ENCODE results near the gene C2orf81.
A peak's percentile ranks its signal among the peaks of the same experiment; 100 is the strongest.

Gene C2orf81

GRCh38 chr2:74396149-74396548 is 25.3 kb downstream of the C2orf81 start:
- no peak overlapping the region for H3K27ac ChIP-seq (ENCODE audit: low read length)
- H3K4me1 ChIP-seq (ENCODE audit: control insufficient read depth in 1 of 2, insufficient read depth in 2 of 2, low read length in 2 of 2), result no peaks in the 10 kb centered on the region
- no peaks in the 10 kb centered on the region for H3K9me3 ChIP-seq (ENCODE audit: control insufficient read depth in 1 of 2, low read length in 2 of 2)
- no peaks in the 10 kb centered on the region for H3K36me3 ChIP-seq (ENCODE audit: control insufficient read depth in 1 of 2, insufficient read depth in 2 of 2, low read length in 2 of 2)
- H3K4me3 ChIP-seq (ENCODE audit: low read depth in 1 of 2, low read length in 2 of 2), result no peak overlapping the region
- H3K27me3 ChIP-seq (ENCODE audit: low read depth, low read length), result no peaks in the 10 kb centered on the region

GRCh38 chr2:74393525-74393924 is 27.9 kb downstream of the C2orf81 start:
- H3K27me3 ChIP-seq (ENCODE audit: low read depth, low read length), result no peaks in the 10 kb centered on the region
- H3K36me3 ChIP-seq (ENCODE audit: control insufficient read depth in 1 of 2, insufficient read depth in 2 of 2, low read length in 2 of 2), result no peaks in the 10 kb centered on the region
- no peaks in the 10 kb centered on the region for H3K9me3 ChIP-seq (ENCODE audit: control insufficient read depth in 1 of 2, low read length in 2 of 2)
- no peak overlapping the region for H3K27ac ChIP-seq (ENCODE audit: low read length)
- H3K4me3 ChIP-seq (ENCODE audit: low read depth in 1 of 2, low read length in 2 of 2), result no peak overlapping the region
- H3K4me1 ChIP-seq (ENCODE audit: control insufficient read depth in 1 of 2, insufficient read depth in 2 of 2, low read length in 2 of 2), result peaks cover 14 to 23% of the 10 kb centered on the region in 2 donors

GRCh38 chr2:74392449-74392743 is 29.0 kb downstream of the C2orf81 start:
- Histone ChIP-seq H3K27ac (ENCODE audit: low read length) (no peak overlapping the region), H3K4me1 (ENCODE audit: control insufficient read depth in 1 of 2, insufficient read depth in 2 of 2, low read length in 2 of 2) (peaks cover 14 to 30% of the 10 kb centered on the region in 2 donors), H3K9me3 (ENCODE audit: control insufficient read depth in 1 of 2, low read length in 2 of 2) (no peaks in the 10 kb centered on the region), H3K27me3 (ENCODE audit: low read depth, low read length) (no peaks in the 10 kb centered on the region), H3K4me3 (ENCODE audit: low read depth in 1 of 2, low read length in 2 of 2) (peak overlapping the region in 1 of 2 donors; percentile 76), H3K36me3 (ENCODE audit: control insufficient read depth in 1 of 2, insufficient read depth in 2 of 2, low read length in 2 of 2) (no peaks in the 10 kb centered on the region)

GRCh38 chr2:74391580-74392448 is 29.6 kb downstream of the C2orf81 start:
- peak overlapping the region; percentile 86 for H3K27ac ChIP-seq (ENCODE audit: low read length)
- no peaks in the 10 kb centered on the region for H3K27me3 ChIP-seq (ENCODE audit: low read depth, low read length)
- peak overlapping the region; percentile 72 to 76 for H3K4me3 ChIP-seq (ENCODE audit: low read depth in 1 of 2, low read length in 2 of 2)
- no peaks in the 10 kb centered on the region for H3K9me3 ChIP-seq (ENCODE audit: control insufficient read depth in 1 of 2, low read length in 2 of 2)
- no peaks in the 10 kb centered on the region for H3K36me3 ChIP-seq (ENCODE audit: control insufficient read depth in 1 of 2, insufficient read depth in 2 of 2, low read length in 2 of 2)
- peaks cover 14 to 30% of the 10 kb centered on the region in 2 donors for H3K4me1 ChIP-seq (ENCODE audit: control insufficient read depth in 1 of 2, insufficient read depth in 2 of 2, low read length in 2 of 2)

- Histone ChIP-seq H3K27ac (ENCODE audit: low read length) (peak overlapping the region; percentile 41), H3K4me3 (ENCODE audit: low read depth in 1 of 2, low read length in 2 of 2) (peak overlapping the region; percentile 72 to 76), H3K9me3 (ENCODE audit: control insufficient read depth in 1 of 2, low read length in 2 of 2) (no peaks in the 10 kb centered on the region), H3K27me3 (ENCODE audit: low read depth, low read length) (no peaks in the 10 kb centered on the region), H3K36me3 (ENCODE audit: control insufficient read depth in 1 of 2, insufficient read depth in 2 of 2, low read length in 2 of 2) (no peaks in the 10 kb centered on the region), H3K4me1 (ENCODE audit: control insufficient read depth in 1 of 2, insufficient read depth in 2 of 2, low read length in 2 of 2) (peaks cover 14 to 30% of the 10 kb centered on the region in 2 donors)
These were observed 30.2 kb downstream of the C2orf81 start for GRCh38 chr2:74391209-74391579.

- Histone ChIP-seq H3K36me3 (ENCODE audit: control insufficient read depth in 1 of 2, insufficient read depth in 2 of 2, low read length in 2 of 2) (no peaks in the 10 kb centered on the region), H3K4me3 (ENCODE audit: low read depth in 1 of 2, low read length in 2 of 2) (peak overlapping the region; percentile 72 to 76), H3K27ac (ENCODE audit: low read length) (no peak overlapping the region), H3K27me3 (ENCODE audit: low read depth, low read length) (no peaks in the 10 kb centered on the region), H3K9me3 (ENCODE audit: control insufficient read depth in 1 of 2, low read length in 2 of 2) (no peaks in the 10 kb centered on the region), H3K4me1 (ENCODE audit: control insufficient read depth in 1 of 2, insufficient read depth in 2 of 2, low read length in 2 of 2) (peaks cover 14 to 31% of the 10 kb centered on the region in 2 donors)
These were observed 30.8 kb downstream of the C2orf81 start for GRCh38 chr2:74390606-74391005.

GRCh38 chr2:74387346-74387745 is 34.1 kb downstream of the C2orf81 start:
- Histone ChIP-seq H3K9me3 (ENCODE audit: control insufficient read depth in 1 of 2, low read length in 2 of 2) (no peaks in the 10 kb centered on the region), H3K4me3 (ENCODE audit: low read depth in 1 of 2, low read length in 2 of 2) (no peak overlapping the region), H3K27me3 (ENCODE audit: low read depth, low read length) (no peaks in the 10 kb centered on the region), H3K36me3 (ENCODE audit: control insufficient read depth in 1 of 2, insufficient read depth in 2 of 2, low read length in 2 of 2) (no peaks in the 10 kb centered on the region), H3K4me1 (ENCODE audit: control insufficient read depth in 1 of 2, insufficient read depth in 2 of 2, low read length in 2 of 2) (peaks cover 14 to 45% of the 10 kb centered on the region in 2 donors), H3K27ac (ENCODE audit: low read length) (no peak overlapping the region)

GRCh38 chr2:74385396-74385795 is 36.0 kb downstream of the C2orf81 start:
- no peaks in the 10 kb centered on the region for H3K9me3 ChIP-seq (ENCODE audit: control insufficient read depth in 1 of 2, low read length in 2 of 2)
- no peaks in the 10 kb centered on the region for H3K27me3 ChIP-seq (ENCODE audit: low read depth, low read length)
- H3K36me3 ChIP-seq (ENCODE audit: control insufficient read depth in 1 of 2, insufficient read depth in 2 of 2, low read length in 2 of 2), result no peaks in the 10 kb centered on the region
- H3K4me3 ChIP-seq (ENCODE audit: low read depth in 1 of 2, low read length in 2 of 2), result no peak overlapping the region
- H3K4me1 ChIP-seq (ENCODE audit: control insufficient read depth in 1 of 2, insufficient read depth in 2 of 2, low read length in 2 of 2), result peaks cover 14 to 45% of the 10 kb centered on the region in 2 donors
- H3K27ac ChIP-seq (ENCODE audit: low read length), result peak overlapping the region; percentile 25

- no peak overlapping the region for H3K4me3 ChIP-seq (ENCODE audit: low read depth in 1 of 2, low read length in 2 of 2)
- H3K27ac ChIP-seq (ENCODE audit: low read length), result peak overlapping the region; percentile 24
- no peaks in the 10 kb centered on the region for H3K36me3 ChIP-seq (ENCODE audit: control insufficient read depth in 1 of 2, insufficient read depth in 2 of 2, low read length in 2 of 2)
- no peaks in the 10 kb centered on the region for H3K27me3 ChIP-seq (ENCODE audit: low read depth, low read length)
- H3K4me1 ChIP-seq (ENCODE audit: control insufficient read depth in 1 of 2, insufficient read depth in 2 of 2, low read length in 2 of 2), result peaks cover 17 to 45% of the 10 kb centered on the region in 2 donors
- no peaks in the 10 kb centered on the region for H3K9me3 ChIP-seq (ENCODE audit: control insufficient read depth in 1 of 2, low read length in 2 of 2)
These were observed 37.4 kb downstream of the C2orf81 start for GRCh38 chr2:74384051-74384450.

GRCh38 chr2:74383254-74383653 is 38.2 kb downstream of the C2orf81 start:
- H3K27me3 ChIP-seq (ENCODE audit: low read depth, low read length), result no peaks in the 10 kb centered on the region
- H3K4me3 ChIP-seq (ENCODE audit: low read depth in 1 of 2, low read length in 2 of 2), result no peak overlapping the region
- no peaks in the 10 kb centered on the region for H3K36me3 ChIP-seq (ENCODE audit: control insufficient read depth in 1 of 2, insufficient read depth in 2 of 2, low read length in 2 of 2)
- H3K27ac ChIP-seq (ENCODE audit: low read length), result peak overlapping the region; percentile 24
- H3K9me3 ChIP-seq (ENCODE audit: control insufficient read depth in 1 of 2, low read length in 2 of 2), result no peaks in the 10 kb centered on the region
- peaks cover 19 to 42% of the 10 kb centered on the region in 2 donors for H3K4me1 ChIP-seq (ENCODE audit: control insufficient read depth in 1 of 2, insufficient read depth in 2 of 2, low read length in 2 of 2)

- no peaks in the 10 kb centered on the region for H3K9me3 ChIP-seq (ENCODE audit: control insufficient read depth in 1 of 2, low read length in 2 of 2)
- no peak overlapping the region for H3K27ac ChIP-seq (ENCODE audit: low read length)
- H3K4me3 ChIP-seq (ENCODE audit: low read depth in 1 of 2, low read length in 2 of 2), result no peak overlapping the region
- peaks cover 12% of the 10 kb centered on the region in 2 donors for H3K36me3 ChIP-seq (ENCODE audit: control insufficient read depth in 1 of 2, insufficient read depth in 2 of 2, low read length in 2 of 2)
- peaks cover 19 to 38% of the 10 kb centered on the region in 2 donors for H3K4me1 ChIP-seq (ENCODE audit: control insufficient read depth in 1 of 2, insufficient read depth in 2 of 2, low read length in 2 of 2)
- no peaks in the 10 kb centered on the region for H3K27me3 ChIP-seq (ENCODE audit: low read depth, low read length)
These were observed 39.7 kb downstream of the C2orf81 start for GRCh38 chr2:74381751-74382150.

All from muscle layer of duodenum (tissue), 2 donors.